WTC11 (cell line): Measurements from ENCODE around the gene CCL17.

Experiments
- CREM ChIP-seq: sonication (generic); formaldehyde crosslinking; IDR thresholded peaks from 2 replicates; pipeline ENCODE4 v1.8.1; 2022; ENCODE audit warnings: mild to moderate bottlenecking, missing genetic modification reagents, moderate library complexity
- HMGA2 ChIP-seq: fragments of 250-450 bp; sonication (Bioruptor Pico); IDR thresholded peaks from 2 replicates; pipeline ENCODE4 v1.4.0; 2021; ENCODE audit warnings: mild to moderate bottlenecking, moderate library complexity
- HMGXB4 ChIP-seq: sonication (generic); formaldehyde crosslinking; IDR thresholded peaks from 2 replicates; pipeline ENCODE4 v1.8.1; 2023; ENCODE audit warnings: mild to moderate bottlenecking, moderate library complexity, missing genetic modification reagents
- IRF2 ChIP-seq: sonication (generic); formaldehyde crosslinking; IDR thresholded peaks from 2 replicates; pipeline ENCODE4 v1.8.0; 2022; ENCODE audit warnings: low read depth, missing genetic modification reagents, borderline replicate concordance
- JUN ChIP-seq: sonication (generic); formaldehyde crosslinking; IDR thresholded peaks from 2 replicates; pipeline ENCODE4 v1.8.0; 2023; ENCODE audit warnings: mild to moderate bottlenecking, missing genetic modification reagents
- SP1 ChIP-seq: sonication (generic); formaldehyde crosslinking; conservative IDR thresholded peaks from 2 replicates; pipeline ENCODE4 v1.8.1; 2022; ENCODE audit warnings: missing genetic modification reagents
- TEAD4 ChIP-seq: sonication (generic); formaldehyde crosslinking; IDR thresholded peaks from 2 replicates; pipeline ENCODE4 v1.8.0; 2022; ENCODE audit warnings: mild to moderate bottlenecking, missing genetic modification reagents
- USF2 ChIP-seq: sonication (generic); formaldehyde crosslinking; IDR thresholded peaks from 2 replicates; pipeline ENCODE4 v1.8.1; 2023; ENCODE audit warnings: mild to moderate bottlenecking, missing genetic modification reagents, moderate library complexity
- ZBTB21 ChIP-seq: sonication (generic); formaldehyde crosslinking; IDR thresholded peaks from 2 replicates; pipeline ENCODE4 v1.8.1; 2023; ENCODE audit warnings: mild to moderate bottlenecking, missing genetic modification reagents, borderline replicate concordance
- TF ChIP-seq, protein P1 (sequence below): fragments of 200-600 bp; IDR thresholded peaks from 2 replicates; pipeline ENCODE4 v1.8.0; 2022; ENCODE audit warnings: antibody characterized with exemption
- TF ChIP-seq, protein P2 (sequence below): sonication (generic); formaldehyde crosslinking; IDR thresholded peaks from 2 replicates; pipeline ENCODE4 v1.8.0; 2022; ENCODE audit warnings: mild to moderate bottlenecking, missing genetic modification reagents
- TF ChIP-seq, protein P3 (sequence below): sonication (generic); formaldehyde crosslinking; IDR thresholded peaks from 2 replicates; pipeline ENCODE4 v1.8.0; 2022; ENCODE audit warnings: mild to moderate bottlenecking, missing genetic modification reagents
- TF ChIP-seq, protein P4 (sequence below): sonication (generic); formaldehyde crosslinking; IDR thresholded peaks from 2 replicates; pipeline ENCODE4 v1.8.1; 2022; ENCODE audit warnings: low read depth, missing genetic modification reagents, borderline replicate concordance

GRCh38 chr16:57406881-57407280 is 2.3 kb downstream of the CCL17 start:
- TF ChIP-seq CREM (CRISPR knock-in tag), result no peak
- TF ChIP-seq, protein P1, sequence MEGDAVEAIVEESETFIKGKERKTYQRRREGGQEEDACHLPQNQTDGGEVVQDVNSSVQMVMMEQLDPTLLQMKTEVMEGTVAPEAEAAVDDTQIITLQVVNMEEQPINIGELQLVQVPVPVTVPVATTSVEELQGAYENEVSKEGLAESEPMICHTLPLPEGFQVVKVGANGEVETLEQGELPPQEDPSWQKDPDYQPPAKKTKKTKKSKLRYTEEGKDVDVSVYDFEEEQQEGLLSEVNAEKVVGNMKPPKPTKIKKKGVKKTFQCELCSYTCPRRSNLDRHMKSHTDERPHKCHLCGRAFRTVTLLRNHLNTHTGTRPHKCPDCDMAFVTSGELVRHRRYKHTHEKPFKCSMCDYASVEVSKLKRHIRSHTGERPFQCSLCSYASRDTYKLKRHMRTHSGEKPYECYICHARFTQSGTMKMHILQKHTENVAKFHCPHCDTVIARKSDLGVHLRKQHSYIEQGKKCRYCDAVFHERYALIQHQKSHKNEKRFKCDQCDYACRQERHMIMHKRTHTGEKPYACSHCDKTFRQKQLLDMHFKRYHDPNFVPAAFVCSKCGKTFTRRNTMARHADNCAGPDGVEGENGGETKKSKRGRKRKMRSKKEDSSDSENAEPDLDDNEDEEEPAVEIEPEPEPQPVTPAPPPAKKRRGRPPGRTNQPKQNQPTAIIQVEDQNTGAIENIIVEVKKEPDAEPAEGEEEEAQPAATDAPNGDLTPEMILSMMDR, result no peak
- TF ChIP-seq, protein P2, sequence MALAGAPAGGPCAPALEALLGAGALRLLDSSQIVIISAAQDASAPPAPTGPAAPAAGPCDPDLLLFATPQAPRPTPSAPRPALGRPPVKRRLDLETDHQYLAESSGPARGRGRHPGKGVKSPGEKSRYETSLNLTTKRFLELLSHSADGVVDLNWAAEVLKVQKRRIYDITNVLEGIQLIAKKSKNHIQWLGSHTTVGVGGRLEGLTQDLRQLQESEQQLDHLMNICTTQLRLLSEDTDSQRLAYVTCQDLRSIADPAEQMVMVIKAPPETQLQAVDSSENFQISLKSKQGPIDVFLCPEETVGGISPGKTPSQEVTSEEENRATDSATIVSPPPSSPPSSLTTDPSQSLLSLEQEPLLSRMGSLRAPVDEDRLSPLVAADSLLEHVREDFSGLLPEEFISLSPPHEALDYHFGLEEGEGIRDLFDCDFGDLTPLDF (CRISPR knock-in tag), result no peak
- no peak for TF ChIP-seq SP1
- no peak for TF ChIP-seq JUN (CRISPR knock-in tag)
- TF ChIP-seq, protein P3, sequence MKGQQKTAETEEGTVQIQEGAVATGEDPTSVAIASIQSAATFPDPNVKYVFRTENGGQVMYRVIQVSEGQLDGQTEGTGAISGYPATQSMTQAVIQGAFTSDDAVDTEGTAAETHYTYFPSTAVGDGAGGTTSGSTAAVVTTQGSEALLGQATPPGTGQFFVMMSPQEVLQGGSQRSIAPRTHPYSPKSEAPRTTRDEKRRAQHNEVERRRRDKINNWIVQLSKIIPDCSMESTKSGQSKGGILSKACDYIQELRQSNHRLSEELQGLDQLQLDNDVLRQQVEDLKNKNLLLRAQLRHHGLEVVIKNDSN (CRISPR knock-in tag), result no peak
- TF ChIP-seq TEAD4 (CRISPR knock-in tag), result no peak
- TF ChIP-seq HMGXB4 (CRISPR knock-in tag), result no peak
- TF ChIP-seq HMGA2 (CRISPR knock-in tag), result no peak
- TF ChIP-seq, protein P4, sequence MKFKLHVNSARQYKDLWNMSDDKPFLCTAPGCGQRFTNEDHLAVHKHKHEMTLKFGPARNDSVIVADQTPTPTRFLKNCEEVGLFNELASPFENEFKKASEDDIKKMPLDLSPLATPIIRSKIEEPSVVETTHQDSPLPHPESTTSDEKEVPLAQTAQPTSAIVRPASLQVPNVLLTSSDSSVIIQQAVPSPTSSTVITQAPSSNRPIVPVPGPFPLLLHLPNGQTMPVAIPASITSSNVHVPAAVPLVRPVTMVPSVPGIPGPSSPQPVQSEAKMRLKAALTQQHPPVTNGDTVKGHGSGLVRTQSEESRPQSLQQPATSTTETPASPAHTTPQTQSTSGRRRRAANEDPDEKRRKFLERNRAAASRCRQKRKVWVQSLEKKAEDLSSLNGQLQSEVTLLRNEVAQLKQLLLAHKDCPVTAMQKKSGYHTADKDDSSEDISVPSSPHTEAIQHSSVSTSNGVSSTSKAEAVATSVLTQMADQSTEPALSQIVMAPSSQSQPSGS, result no peak
- no peak for TF ChIP-seq ZBTB21
- TF ChIP-seq USF2 (CRISPR knock-in tag), result no peak
- TF ChIP-seq IRF2 (CRISPR knock-in tag), result no peak
